Esophagus mucosa (tissue), 1 donor: ENCODE data around the gene CYP2A6. TPM values are rescaled to one million over a fixed set of nuclear protein-coding genes. Genes with fewer than 3 reads are reported as not detected.
"Not testable (repeated sequence)": the region's sequence is repeated elsewhere in the genome, so short reads cannot be mapped to it uniquely, and the experiment has no call there.

ENCODE experiments used
- ATAC-seq: fragments of 200-7000 bp; cut with Tn5 transposase; one replicate; pipeline ENCODE4 v1.9.1; 2020
- total RNA-seq: library from RNA; stranded (reverse); gene quantifications from one replicate; pipeline ENCODE4 v1.2.4, GENCODE V29; 2023
- donor health status: DM: yes; HTN: yes; CAD: no.

The CYP2A6 gene
- total RNA-seq, 1 donor from 2014 or later, result 0.24 TPM

DNA sequence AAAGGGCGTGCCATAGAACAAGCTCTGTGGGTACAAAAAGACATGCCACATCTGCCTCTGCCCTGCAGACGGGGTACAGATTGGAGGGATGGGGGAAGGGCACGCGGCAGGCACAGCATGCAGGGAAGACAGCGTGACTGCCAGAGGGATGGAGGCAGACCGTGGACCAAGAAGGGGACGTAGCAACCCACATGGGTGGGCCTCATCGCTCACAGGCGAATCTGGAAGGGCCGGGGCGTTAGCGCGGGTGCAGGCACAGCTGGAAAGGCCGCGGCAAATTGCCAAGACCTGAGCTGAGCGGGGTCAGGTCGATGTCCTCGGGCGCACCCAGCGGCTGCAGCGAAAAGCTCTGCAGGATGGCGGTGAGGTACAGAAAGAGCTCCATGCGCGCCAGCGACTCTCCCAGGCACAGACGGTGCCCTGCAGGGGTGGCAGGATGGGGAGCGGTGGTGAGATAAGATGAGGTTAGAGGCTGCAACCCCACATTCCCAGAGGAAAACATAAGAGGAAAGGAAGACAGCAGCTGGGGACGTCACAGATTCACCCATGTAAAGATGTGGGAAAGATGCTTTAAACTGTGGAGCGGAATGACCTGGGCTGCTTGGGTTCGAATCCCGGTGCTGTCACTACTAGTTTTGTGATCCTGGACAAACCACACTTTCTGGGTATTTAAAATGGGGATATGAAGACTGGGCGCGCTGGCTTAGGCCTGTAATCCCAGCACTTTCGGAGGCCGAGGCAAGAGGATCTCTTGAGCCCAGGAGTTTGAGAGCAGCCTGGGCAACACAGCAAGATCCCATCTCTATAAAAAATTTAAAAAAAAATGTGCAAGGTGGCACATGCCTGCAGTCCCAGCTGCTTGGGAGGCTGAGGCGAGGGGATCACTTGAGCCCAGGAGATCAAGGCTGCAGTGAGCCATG, 31.5 kb downstream of the CYP2A6 start:
- peak; percentile 66 for ATAC-seq

DNA sequence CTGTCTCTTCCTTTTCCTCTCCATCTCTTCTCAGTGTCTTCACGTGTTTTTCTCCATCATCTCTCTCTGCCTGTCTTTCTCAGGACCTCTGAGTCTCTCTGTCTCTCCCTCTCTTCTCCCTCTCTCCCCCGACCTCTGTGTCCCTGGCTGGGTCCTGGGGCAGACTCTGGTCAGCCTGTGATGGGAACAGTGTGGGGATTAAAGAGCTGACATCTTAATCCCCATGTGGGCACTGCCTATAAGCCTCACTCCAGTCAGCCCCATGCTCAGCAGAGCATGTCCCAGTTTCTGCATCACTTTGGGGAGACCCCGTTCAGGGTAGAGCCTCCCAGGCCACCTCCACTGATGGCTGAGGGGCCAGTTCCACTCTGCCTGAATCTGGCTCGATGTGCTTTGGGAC, 35.0 kb downstream of the CYP2A6 start:
- no peak for ATAC-seq

DNA sequence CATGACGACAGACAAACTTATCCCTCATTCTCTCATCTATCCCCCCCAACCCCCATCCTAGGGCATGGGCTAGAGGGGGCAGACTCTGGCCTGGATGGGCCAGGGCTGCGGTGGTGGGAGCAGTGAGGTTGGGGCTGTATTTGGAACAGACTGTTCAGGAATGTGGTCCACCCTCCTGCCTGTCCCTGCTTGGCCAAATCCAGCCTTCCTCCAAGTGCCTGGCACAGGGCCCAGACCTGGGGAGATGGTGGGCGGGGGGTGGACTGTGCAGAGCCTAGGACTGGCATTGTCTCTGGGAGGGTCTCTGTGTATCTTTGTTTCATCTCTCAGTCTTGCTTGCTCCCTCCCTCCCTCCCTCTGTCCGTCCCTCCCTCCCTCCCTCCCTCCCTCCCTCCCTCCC, 37.1 kb downstream of the CYP2A6 start:
- no peak for ATAC-seq

DNA sequence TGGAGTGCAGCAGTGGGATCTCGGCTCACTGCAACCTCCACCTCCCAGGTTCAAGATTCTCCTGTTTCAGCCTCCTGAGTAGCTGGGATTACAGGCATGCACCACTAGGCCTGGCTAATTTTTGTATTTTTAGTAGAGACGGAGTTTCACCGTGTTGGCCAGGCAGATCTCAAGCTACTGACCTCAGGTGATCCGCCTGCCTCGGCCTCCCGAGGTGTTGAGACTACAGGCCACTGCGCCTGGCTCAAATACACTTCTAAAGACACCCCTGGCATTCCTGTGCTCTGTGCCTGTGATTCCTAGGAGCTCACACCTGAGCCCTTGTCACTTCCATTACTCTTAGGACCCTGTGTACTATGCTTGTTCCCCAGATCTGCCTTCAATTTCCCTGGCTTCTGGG, 37.7 kb downstream of the CYP2A6 start:
- ATAC-seq, result not testable (repeated sequence)

DNA sequence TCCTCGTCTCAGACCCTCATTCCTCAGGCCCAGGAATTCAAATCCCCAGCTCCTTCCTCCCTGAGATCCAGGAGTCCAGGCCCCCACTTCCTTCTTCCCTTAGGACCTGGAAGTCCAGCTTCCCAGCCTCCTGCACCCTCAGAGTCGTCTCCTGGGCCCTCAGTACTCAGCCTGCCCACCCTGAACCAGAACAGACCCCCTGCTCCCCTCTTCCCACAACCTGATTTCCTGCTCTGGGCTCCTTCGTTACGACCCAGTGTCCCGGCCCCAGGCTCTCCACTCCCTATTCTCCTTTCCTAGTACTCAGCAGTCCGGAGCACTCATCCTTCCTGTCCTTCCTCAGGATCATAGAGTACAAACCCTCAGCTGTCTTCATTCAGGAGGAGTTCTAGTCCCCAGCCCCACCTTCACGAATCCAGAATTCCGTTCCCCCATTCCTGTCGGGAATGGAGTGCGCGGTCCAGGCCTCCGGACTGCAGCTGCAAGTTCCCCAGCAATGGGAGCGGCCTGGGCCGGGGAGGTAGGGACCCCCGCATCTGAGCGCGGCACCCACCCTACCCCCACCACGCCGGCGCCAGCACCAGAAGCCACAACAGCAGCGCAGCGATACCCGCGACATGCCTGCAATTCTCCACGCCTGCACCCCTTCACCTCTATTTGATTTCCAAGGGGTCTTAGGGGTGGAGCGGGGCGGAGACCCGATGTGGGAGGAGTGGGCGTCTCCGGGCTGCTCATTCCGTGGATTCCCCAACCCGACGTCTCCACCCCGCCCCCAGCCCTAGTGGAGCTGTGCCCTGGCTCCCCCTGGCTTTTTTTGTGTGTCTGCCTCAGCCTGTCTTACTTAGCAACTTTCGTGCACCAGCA, 38.5 kb downstream of the CYP2A6 start:
- no peak for ATAC-seq

DNA sequence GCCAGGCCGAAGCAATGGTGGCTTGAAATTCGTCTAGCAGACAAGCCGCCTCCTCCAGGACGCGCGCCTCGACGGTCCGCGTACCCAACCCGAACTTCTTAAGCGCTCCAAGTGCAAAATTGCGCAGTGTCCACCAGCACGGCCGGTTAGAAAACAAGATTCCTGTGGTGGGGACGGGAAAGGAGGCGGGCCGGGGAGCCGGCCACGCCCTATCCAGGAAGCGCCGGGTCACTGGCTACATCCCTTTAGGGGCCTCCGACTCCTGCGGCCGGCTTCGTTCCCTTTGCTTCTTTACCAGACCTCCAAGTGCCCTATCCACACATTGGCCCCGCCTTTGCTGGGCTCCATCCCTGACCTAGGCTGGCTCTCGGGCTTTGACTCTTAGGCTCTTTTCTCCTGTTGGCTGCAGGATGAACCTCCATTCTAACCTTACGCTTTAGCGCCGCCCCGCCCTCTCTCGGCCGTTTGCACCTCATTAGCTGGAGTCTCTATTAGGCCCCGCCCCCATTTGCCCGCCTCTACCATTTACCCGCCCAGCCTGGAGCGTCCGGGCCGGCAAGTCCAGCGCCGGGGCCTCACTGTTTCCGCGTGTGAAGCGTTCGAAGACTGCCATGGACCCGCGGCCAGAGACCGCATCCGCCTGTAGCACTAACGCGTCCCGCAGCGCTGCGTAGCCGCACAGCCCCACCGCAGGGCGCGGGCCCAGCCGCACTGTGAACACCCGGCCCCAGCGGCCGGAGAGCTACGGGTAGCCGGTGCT, 39.4 kb downstream of the CYP2A6 start:
- peak; percentile 75 for ATAC-seq

DNA sequence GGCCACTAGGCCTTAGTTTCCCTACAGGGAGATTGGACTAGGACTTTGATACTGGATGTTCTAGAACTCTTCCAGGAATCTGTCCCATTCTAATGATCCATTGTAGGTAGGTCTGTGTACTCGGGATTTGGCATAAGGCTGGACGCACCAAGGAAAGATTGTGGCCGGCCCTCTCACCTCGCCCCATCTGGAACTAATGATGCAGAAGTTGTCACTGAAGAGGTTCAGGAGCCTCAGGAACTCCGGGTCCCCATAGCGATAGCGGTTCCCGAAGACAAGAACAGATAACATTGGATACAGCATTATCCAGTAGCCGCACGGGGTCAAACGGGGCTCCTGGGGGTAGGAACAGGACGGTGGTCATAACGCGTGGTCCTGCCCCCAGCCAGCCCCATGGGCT, 40.1 kb downstream of the CYP2A6 start:
- no peak for ATAC-seq

DNA sequence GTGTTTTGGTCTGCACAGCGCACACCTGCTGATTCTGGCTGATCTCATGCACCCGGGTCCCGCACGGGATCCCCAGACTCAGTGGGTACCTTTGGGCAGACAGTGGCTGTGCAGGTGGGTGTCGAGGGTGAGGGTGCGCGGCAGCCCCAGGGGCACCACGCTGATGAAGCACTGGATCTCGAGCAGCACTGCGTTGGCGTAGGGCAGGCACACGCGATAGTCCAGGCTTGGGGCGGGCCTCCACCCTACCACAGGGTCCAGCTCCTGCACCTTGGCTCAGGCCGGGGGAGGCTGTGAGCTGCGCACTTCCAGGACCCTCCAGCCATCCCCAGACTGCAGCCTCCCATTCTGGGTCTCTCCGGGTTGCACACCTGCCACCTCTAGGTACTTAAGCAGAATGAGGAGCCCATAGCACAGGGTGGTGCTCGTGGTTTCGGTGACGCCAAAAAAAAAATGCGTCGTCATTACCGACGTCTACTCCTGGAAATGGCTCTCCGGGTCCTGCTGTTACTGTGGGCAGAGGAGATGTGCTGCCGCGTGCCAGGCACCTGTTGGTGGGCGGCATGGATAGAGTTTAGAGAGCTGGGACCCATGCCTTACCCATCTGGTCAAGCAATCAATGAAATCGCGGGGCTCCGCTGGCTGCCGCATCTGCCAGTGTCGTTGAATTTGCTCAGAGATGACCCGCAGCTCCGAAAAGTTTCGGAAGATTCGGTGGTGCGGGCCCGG, 40.7 kb downstream of the CYP2A6 start:
- ATAC-seq, result no peak

DNA sequence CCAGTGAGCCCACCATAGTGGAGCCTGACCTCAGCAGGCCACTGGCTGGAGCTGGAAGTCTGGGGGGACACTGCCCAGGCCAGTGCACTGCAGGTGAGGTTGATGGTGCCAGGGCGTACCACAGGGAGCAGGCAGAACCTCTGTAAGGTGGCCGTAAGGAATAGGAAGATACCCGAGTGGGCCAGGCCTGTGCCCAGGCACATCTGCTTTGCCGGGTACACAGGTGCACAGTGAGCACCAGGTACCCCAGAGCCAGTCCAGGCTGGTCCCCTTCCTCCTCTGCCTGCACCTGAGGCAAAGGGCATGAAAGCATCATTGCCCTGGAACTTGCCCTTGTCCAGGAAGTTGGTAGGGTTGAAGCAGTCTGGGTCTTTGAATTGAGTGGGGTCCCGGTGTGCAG, 41.8 kb downstream of the CYP2A6 start:
- no peak for ATAC-seq

DNA sequence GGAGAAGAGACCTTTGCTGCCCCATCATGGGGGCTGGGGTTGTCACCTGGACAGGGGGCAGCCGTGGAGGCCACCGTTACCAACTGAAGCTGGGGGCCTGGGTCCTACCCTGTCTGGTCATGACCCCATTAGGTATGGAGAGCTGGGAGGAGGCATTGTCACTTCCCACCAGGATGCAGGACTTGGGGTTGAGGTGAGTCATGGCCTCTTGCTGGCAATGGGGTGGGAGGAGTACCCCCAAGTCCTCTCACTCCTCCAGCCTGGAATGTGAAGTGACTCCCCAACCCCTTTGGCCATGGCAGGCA, 42.3 kb downstream of the CYP2A6 start:
- ATAC-seq, result no peak

DNA sequence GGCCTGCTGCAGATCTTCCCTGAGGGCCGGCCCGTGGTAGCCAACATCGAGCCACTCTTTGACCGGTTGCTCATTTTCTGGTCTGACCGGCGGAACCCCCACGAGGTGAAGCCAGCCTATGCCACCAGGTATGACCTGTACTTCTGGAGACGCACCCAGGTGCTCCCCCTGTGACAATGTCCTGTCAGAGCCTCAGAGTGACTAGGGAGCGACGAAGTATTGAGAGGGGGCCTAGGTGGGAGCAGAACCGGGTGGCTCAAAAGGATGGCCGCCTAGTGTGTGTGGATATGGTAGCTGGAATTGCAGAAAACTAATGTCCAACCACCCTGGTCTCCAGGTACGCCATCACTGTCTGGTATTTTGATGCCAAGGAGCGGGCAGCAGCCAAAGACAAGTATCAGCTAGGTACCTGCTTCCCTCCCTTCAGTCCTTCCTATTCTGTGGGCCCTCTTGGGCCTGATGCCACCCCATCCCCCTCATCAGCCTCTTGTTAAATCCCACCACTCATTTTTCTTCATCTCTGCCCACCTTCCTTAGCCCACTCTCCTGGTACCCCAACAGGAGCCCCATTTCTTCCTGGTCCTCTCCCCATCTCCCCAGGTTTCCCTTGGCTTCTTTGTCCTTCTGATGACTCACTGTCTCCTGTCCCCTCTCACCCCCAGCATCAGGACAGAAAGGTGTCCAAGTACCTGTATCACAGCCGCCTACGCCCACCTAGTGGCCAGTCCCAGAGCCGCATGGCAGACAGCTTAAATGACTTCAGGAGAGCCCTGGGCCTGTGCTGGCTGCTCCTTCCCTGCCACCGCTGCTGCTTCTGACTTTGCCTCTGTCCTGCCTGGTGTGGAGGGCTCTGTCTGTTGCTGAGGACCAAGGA, 42.9 kb downstream of the CYP2A6 start:
- no peak for ATAC-seq

DNA sequence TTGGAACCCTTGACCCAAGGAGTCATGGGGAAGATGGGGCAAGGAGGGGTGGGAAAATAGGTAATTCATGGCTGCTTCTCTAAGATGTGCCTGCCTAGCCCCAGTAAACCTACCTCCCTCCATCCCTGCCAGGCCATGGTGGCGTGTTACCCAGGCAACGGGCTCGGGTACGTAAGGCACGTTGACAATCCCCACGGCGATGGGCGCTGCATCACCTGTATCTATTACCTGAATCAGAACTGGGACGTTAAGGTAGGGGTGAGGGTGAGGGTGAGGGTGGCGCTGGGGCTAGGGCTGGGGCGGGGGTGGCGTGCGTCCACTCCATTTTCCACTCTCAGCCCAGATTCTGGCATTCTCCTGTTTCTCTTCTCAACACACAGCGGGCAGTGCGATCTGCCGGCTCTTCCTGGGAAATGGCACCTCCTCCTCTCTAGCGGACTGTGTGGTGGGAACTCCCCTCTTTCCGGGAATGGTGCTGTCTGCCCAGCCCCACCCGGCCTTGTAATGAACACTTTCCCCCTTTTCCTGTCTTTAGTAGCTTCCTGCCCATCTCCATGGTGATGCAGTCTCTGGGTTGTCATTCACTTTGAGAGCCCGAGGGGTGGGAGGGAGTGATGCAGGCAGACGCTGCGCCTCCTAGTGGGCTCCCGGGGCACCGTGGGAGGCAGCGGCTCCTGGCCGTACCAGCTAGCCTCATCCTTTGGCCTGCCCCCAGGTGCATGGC, 43.7 kb downstream of the CYP2A6 start:
- ATAC-seq, result peak; percentile 53

DNA sequence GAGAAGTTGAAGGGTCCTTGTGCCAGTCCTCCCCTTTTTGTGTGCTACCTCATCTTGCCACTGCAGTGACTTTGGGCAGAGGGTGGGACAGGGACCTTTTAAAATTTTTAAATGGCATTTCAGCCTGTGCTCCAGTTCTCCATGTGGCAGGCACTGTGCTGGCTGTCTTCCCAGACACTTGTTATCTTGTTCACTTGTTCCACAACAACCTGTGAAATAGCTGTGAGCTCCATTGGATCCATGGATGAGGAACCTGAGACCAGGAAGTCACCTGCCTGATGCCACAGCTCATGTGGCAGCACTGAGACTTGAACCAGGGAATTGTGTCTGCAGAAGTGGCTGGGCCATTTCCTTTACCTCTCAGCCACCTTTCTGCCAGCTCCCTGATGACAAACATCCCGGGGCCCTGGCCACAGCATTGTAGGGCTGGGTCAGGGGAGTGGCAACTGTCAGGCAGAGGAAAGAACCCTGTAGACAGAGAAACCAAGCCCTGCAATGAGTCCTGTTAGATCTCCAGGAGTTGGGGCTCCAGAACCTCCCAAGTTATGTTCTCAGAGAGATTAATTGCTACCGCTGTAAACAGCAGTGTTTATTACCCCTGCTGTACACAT, 44.9 kb downstream of the CYP2A6 start:
- ATAC-seq, result no peak

DNA sequence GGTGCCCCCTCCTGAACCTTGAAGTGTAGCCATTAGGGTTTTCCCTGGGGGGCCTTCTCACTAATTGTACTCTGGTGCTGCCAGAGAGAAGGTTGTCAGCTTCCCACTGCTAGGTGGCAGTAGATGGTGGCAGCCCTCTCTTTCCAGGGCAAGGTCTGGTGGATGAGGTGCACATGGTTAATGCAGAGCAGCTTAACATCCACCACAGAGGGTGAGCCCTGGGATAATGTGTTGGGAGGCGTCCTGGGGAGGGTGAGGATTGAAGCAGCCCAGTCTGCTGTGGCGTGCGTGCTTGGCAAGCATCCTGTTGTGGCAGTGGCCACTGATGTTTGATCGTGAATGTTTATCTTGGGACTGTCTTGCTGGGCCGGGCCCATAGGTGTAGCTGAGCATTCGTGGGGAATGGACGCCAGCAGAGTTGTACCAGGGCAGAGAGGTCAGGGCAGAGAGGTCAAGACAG, 45.4 kb downstream of the CYP2A6 start:
- ATAC-seq, result no peak

DNA sequence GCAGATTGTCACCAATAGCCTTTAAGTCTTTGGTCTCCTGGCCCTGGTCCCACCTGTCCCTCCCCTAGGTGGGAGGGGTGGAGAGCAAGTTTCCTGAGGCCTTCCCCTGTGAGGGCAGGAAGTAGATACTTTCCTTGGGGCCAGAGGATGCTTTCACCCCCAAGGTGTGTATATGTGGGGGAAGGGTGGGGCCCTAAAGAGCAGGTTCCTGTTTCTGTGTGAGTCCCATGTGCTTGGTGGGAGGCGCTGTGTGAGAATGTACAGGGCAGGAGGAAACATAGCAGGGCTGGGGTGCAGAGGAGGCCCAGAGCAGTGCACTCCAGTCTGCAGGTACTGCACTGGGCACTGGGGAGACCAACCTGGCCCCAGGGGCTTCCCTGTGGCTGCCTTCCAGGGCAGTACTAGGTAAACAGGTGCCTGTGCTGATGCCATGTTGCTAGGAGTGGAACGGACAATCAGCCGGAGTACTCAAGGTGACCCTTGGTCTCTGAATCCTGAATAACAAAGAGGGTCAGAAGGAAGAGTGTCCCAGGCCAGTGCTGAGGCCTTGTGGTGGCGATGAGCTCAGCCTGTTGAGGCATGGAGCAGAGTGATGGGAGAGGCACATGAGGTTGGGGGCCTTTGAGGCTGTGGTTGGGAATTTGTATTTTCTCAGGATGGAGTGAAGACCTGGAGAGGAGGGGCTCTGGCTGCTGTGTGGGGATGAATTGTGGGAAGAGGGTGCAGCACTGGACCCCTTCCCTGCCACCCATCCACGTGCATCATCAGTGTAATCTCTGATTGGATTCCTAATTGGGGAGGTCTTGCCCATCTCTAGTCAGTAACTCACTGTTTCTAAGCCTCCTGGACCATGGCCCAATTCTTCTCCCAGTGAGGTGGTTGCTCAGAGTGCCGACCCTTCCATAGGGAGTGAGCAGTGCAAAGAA, 46.1 kb downstream of the CYP2A6 start:
- ATAC-seq, result peak; percentile 1

DNA sequence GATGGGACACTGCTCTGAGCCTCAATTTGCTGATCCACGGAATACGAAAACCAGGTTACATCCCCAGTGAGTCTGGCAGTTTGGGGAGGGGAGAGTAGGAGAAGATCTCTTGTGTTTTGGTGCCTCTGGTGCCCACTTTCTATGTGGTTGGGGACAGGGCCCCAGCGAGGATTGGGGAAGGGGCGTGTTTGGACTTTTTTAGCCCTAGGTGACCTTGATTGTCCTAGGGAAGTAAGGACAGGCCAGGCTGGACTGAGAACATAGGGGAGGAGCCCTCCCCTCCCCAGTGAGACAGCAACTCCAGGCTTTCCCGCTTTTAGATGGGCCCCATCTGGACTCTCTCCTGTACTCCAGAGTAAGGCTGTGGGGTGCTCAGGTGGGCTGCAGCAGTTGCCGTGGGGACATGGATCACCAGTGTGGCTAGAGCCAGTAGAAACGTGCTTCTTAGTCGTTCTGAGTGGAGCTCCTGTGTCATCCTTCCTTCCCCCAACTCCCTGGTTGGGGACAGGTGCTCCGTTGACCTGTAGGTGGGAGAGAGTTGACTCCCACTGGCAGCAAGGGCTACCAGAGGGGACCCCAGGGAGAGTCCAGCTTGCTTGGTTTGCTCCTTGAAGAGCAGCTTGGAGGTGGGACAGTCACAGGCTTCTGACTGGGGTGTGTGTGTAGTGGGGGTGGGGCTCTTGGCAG, 46.9 kb downstream of the CYP2A6 start:
- ATAC-seq, result no peak

DNA sequence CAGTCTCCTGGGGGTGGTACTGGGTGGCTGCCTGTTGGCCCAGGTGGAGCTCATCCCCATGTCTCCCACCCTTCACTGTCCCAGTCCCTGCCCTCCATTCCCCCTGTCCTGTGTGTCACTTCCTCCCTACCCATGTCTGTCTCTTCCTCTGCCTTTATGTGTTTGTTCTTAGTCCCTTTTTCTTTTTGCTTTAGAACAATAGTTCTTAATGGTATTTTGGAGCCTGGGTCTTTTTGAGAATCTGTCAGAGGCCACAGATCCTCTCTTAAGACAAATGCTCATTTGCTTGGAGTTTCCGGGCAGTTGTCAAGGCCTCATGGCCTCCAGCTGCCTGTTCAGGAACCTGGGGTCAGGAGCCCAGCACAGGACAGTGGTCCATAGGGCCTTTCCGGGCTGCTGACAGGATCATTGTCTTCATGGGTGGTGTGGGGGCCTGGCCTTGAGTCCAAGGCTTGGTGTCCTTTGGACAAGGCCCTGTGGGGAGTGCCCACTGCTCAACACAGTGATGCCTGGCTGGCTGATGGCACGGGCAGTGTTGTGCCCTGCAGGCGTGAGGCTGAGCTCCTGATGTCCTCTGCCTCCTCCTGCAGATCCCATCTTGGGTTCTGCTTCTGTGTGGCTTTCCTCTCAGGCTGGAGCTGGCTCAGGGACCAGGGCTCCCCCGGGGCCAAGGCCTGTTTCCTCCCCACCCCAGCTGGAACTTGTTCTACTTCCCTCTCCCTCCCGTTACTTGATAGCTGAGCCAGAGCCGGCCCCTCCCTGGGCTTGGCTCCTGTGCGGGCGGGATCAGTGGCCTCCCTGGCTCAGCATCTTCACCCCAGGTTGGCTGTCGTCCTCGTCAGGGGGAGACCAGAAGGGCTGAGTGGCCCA, 47.7 kb downstream of the CYP2A6 start:
- no peak for ATAC-seq
